IPS DF 6.9 (cell line): ENCODE measurements around the gene WDFY1.

ENCODE experiments used
- DNase-seq: peaks from one replicate; pipeline ENCODE4 v3.0.0-alpha.2; 2013; ENCODE audit warnings: low read depth, low spot score
- H3K27ac ChIP-seq: one replicate; pipeline ENCODE4 v1.5.1; 2013; ENCODE audit warnings: low read length, control low read depth
- H3K27me3 ChIP-seq: 2 replicates; pipeline ENCODE4 v1.6.1; 2013; ENCODE audit warnings: mild to moderate bottlenecking, low read length; ENCODE audit not compliant: control insufficient read depth, insufficient read depth
- H3K36me3 ChIP-seq: 2 replicates; pipeline ENCODE4 v1.6.1; 2013; ENCODE audit warnings: low read length; ENCODE audit not compliant: control insufficient read depth, insufficient read depth
- H3K4me1 ChIP-seq: 2 replicates; pipeline ENCODE4 v1.6.1; 2013; ENCODE audit warnings: low read length; ENCODE audit not compliant: control insufficient read depth, insufficient read depth
- H3K4me3 ChIP-seq: 2 replicates; pipeline ENCODE4 v1.5.1; 2013; ENCODE audit warnings: mild to moderate bottlenecking, low read length
- H3K9me3 ChIP-seq: 2 replicates; pipeline ENCODE4 v1.6.1; 2013; ENCODE audit warnings: low read length, inconsistent platforms; ENCODE audit not compliant: control insufficient read depth, insufficient read depth
- WGBS: extraction: QIAGEN DNeasy Blood & Tissue Kit; methylation state at CpG from one replicate; pipeline ENCODE4 v1.1.7; 2013; ENCODE audit warnings: mixed read lengths, missing lambda C conversion rate; ENCODE audit not compliant: insufficient read length, insufficient coverage; 5-methylcytosine and 5-hydroxymethylcytosine counted together

WDFY1 gene

DNA sequence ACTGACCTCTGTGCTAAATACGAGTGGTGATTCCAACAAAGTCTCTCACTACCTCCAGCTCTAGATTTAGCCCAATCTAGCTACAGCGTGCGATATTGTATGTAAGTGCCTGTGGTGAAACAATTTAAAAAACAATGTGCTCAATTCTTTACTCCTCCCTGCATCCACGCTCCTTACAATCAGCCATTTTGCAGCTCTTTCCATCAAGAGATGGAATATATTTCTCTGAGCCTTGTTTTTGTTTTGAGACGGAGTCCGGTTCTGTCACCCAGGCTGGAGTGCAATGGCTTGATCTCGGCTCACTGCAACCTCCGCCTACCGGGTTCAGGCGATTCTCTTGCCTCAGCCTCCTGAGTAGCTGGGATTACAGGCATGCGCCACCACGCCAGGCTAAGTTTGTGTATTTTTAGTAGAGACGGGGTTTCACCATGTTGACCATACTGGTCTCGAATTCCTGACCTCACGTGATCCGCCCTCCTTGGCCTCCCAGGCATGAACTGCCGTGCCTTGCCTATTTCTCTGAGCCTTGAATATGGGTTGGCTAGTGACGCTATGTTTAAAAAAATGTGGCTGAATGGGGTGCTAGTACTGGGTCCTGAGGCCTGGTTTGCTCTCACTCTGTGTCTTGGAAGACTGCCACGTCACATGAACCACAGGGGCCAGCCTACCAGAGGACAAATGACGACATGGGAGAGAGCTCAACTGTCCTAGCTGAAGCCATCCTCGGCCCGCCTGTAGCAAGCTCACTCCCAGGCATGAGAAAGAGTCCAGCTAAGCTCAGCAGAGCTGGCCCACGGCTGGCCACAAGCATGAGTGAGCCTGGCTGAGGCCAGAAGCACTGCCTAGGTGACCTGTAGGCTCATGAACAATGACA is 14.8 kb downstream of the WDFY1 start:
- peaks cover 3% of the 10 kb centered on the region; the same call in 1 of the 2 replicates for H3K4me1 ChIP-seq
- H3K27me3 ChIP-seq = no peaks in the 10 kb centered on the region
- H3K9me3 ChIP-seq = no peaks in the 10 kb centered on the region
- H3K27ac ChIP-seq = no peak overlapping the region
- H3K4me3 ChIP-seq = no peak overlapping the region
- no peaks in the 10 kb centered on the region for H3K36me3 ChIP-seq
- DNase-seq = no peak
- no CpG with 5 or more reads among the region's 23 CpGs for WGBS

GRCh38 chr2:223929571-223930102 is 15.5 kb downstream of the WDFY1 start:
- no peaks in the 10 kb centered on the region for H3K9me3 ChIP-seq
- DNase-seq = no peak
- no peaks in the 10 kb centered on the region for H3K36me3 ChIP-seq
- H3K4me1 ChIP-seq = peaks cover 1% of the 10 kb centered on the region; the same call in 1 of the 2 replicates
- no peak overlapping the region for H3K4me3 ChIP-seq
- no CpG with 5 or more reads among the region's 4 CpGs for WGBS
- no peak overlapping the region for H3K27ac ChIP-seq
- no peaks in the 10 kb centered on the region for H3K27me3 ChIP-seq

GRCh38 chr2:223928113-223929006 is 16.8 kb downstream of the WDFY1 start:
- no CpG with 5 or more reads among the region's 7 CpGs for WGBS
- no peaks in the 10 kb centered on the region for H3K36me3 ChIP-seq
- no peak for DNase-seq
- H3K4me1 ChIP-seq = peaks cover 1% of the 10 kb centered on the region; the same call in 1 of the 2 replicates
- no peak overlapping the region for H3K27ac ChIP-seq
- H3K9me3 ChIP-seq = no peaks in the 10 kb centered on the region
- H3K4me3 ChIP-seq = no peak overlapping the region
- no peaks in the 10 kb centered on the region for H3K27me3 ChIP-seq

DNA sequence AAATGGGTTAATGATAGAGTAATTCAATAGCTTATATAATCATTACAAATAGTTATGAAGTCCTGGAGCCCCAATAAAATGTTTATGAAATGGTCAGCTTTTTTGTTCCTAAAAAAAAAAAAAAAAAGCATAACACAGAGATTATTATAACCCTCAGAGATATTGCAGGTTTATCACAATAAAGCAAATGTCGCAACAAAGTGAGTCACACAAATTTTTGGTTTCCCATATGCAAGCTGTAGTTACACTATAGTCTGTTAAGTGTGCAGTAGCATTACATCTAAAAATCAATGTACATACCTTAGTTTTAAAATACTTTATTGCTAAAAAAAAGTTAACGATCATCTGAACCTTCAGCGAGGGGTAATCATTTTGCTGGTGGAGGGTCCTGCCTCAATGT is 20.0 kb downstream of the WDFY1 start:
- WGBS = no CpG with 5 or more reads among the region's 3 CpGs
- H3K27me3 ChIP-seq = no peaks in the 10 kb centered on the region
- no peaks in the 10 kb centered on the region for H3K4me1 ChIP-seq
- no peaks in the 10 kb centered on the region for H3K36me3 ChIP-seq
- no peaks in the 10 kb centered on the region for H3K9me3 ChIP-seq
- no peak overlapping the region for H3K4me3 ChIP-seq
- H3K27ac ChIP-seq = no peak overlapping the region
- no peak for DNase-seq

DNA sequence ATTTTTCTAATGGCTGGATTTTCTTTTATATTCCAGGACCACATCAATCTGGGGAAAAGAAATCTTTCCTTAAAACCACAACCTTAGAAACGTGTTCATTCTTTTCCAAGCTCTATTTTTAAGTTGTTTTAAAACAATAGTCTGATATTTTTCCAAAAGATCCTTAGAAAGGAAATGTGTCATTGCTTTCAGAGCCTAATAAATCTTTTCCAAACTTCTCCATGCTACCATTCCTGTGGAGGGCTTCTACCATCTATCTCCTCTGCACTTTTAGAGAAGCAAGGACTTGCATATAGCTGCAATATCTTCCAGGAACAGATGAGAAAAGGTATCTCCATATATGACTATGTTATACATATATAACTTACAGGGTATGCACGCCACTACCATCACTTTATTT is 21.2 kb downstream of the WDFY1 start:
- H3K9me3 ChIP-seq = no peaks in the 10 kb centered on the region
- WGBS = no CpG with 5 or more reads among the region's 2 CpGs
- H3K4me3 ChIP-seq = no peak overlapping the region
- no peaks in the 10 kb centered on the region for H3K36me3 ChIP-seq
- no peak overlapping the region for H3K27ac ChIP-seq
- H3K4me1 ChIP-seq = no peaks in the 10 kb centered on the region
- no peaks in the 10 kb centered on the region for H3K27me3 ChIP-seq
- DNase-seq = no peak

DNA sequence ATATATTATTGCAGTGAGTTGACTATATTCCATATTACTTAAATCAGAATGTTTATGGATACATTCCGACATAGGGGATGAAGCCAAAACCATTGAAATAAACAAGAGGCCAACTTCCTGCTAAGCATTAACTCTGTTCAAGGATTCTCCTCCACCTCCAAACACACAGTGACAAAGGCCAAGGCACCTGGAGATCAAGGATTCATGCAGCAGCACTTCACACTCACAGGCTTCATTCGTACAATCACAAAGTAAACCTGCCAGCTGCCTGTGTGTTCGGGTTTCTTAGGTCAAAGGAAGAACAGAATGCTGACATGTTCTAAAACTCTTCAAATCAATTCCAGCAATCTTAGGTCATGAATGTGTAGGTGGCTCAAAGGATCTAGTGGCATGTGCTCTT is 22.8 kb downstream of the WDFY1 start:
- no peaks in the 10 kb centered on the region for H3K36me3 ChIP-seq
- DNase-seq = no peak
- WGBS = no CpG with 5 or more reads among the region's 3 CpGs

GRCh38 chr2:223921204-223921603 is 23.9 kb downstream of the WDFY1 start:
- Histone ChIP-seq H3K4me1 (no peaks in the 10 kb centered on the region), H3K27me3 (no peaks in the 10 kb centered on the region), H3K36me3 (no peaks in the 10 kb centered on the region), H3K9me3 (no peaks in the 10 kb centered on the region), H3K27ac (no peak overlapping the region), H3K4me3 (no peak overlapping the region)
- DNase-seq = no peak

More for the DNA sequence above, 22.8 kb downstream of the WDFY1 start:
- Histone ChIP-seq H3K27ac (no peak overlapping the region), H3K9me3 (no peaks in the 10 kb centered on the region), H3K4me3 (no peak overlapping the region), H3K4me1 (no peaks in the 10 kb centered on the region), H3K27me3 (no peaks in the 10 kb centered on the region)

GRCh38 chr2:223920109-223920508 is 25.0 kb downstream of the WDFY1 start:
- WGBS = no CpG with 5 or more reads among the region's 4 CpGs

DNA sequence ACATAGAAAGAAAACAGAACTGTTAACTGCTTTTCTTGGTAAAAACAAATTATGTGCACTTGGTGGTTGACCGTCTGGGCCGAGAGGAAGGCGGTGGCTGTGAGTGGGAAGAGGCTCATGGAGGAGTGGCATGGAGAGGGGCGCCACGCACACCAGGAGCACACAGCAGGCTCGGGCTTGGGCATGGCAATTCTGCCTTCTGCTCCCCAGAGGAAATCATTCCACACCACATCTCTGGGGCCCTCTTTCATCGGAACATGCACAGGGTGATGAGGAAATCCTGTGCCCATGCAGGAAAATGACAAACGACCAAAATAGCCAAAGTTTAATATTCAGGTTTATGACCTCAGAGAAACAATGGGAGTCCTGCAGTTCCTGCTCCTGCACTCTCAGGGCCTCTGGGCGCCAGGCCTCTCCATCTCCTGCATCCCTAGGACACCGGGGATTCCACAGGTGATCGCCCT is 26.4 kb downstream of the WDFY1 start:
- Histone ChIP-seq H3K27ac (no peak overlapping the region), H3K9me3 (no peaks in the 10 kb centered on the region), H3K36me3 (no peaks in the 10 kb centered on the region), H3K4me3 (no peak overlapping the region), H3K4me1 (no peaks in the 10 kb centered on the region), H3K27me3 (no peaks in the 10 kb centered on the region)
- DNase-seq = no peak
- no CpG with 5 or more reads among the region's 11 CpGs for WGBS

More at GRCh38 chr2:223920109-223920508, 25.0 kb downstream of the WDFY1 start:
- Histone ChIP-seq H3K27me3 (no peaks in the 10 kb centered on the region), H3K4me1 (no peaks in the 10 kb centered on the region), H3K9me3 (no peaks in the 10 kb centered on the region), H3K36me3 (no peaks in the 10 kb centered on the region), H3K27ac (no peak overlapping the region), H3K4me3 (no peak overlapping the region)
- DNase-seq = no peak

DNA sequence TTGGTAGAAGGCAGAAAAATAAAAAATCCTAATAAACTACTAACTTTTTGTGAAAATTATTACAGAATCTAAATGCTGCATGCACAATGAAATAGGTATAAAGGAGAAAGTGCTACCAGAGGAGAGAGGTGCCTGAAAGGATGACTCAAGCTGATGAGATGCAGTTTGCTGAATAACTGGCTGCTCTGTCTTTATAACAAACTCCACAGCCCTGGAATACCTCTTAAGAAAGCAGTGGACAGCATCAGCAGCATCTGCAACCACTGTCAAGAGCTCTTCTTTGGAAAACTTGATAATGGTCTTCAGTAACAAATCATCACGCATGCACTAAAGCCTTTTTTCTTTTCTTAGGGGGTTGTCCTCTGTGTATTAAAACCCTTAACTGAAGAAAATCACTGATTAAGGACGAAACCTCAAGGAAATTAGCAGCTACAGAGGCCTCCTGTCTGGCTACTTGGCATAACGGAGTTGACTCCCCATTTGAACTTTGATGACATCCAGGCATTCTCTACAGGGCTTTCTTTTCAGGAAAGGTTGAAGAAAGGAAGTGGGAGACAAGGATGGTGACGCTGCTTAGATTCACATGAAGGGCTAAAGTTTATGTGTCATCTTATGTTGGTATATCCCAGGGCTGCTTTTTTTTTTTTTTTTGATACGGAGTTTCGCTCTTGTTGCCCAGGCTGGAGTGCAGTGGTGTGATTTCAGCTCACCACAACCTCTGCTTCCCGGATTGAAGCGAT is 28.8 kb downstream of the WDFY1 start:
- H3K9me3 ChIP-seq = no peaks in the 10 kb centered on the region
- H3K27me3 ChIP-seq = no peaks in the 10 kb centered on the region
- H3K4me1 ChIP-seq = no peaks in the 10 kb centered on the region
- DNase-seq = no peak
- no peak overlapping the region for H3K27ac ChIP-seq
- no CpG with 5 or more reads among the region's 8 CpGs for WGBS
- no peaks in the 10 kb centered on the region for H3K36me3 ChIP-seq
- no peak overlapping the region for H3K4me3 ChIP-seq
